ENCODE measurements around the gene OR5AU1. TPM values are rescaled to one million over a fixed set of nuclear protein-coding genes. Genes with fewer than 3 reads are reported as not detected.

The OR5AU1 gene
- polyA plus RNA-seq, 3 donors, result not detected

- Mint-ChIP-seq H3K4me1 (peaks cover 13% of the 10 kb centered on the region), H3K27ac (no peak overlapping the region), H3K36me3 (peaks cover 0 to 4% of the 10 kb centered on the region in 2 donors), H3K4me3 (no peak overlapping the region), H3K9me3 (peaks cover 0 to 2% (median 0%) of the 10 kb centered on the region in 7 donors), H3K27me3 (ENCODE audit: low read depth in 3 of 3) (peaks cover 1 to 6% (median 1%) of the 10 kb centered on the region in 3 donors)
- H3K4me1 ChIP-seq (ENCODE audit: control insufficient read depth in 1 of 2, insufficient read depth in 2 of 2, low read length in 2 of 2), result peaks cover under 1 to 3% of the 10 kb centered on the region in 2 donors
- no peak overlapping the region for H3K4me2 ChIP-seq (replicated peaks; ENCODE audit: extremely low read depth, low read length, poor library complexity, severe bottlenecking)
- intact Hi-C loops (cut with micrococcal nuclease), result no loop called here
- peaks cover 0 to 2% of the 10 kb centered on the region in 2 donors for H3K27me3 ChIP-seq (ENCODE audit: control insufficient read depth in 2 of 2, insufficient read depth in 2 of 2, low read length in 2 of 2)
- H3K79me2 ChIP-seq (ENCODE audit: insufficient read depth, low read length), result no peaks in the 10 kb centered on the region
- WGBS (ENCODE audit: insufficient coverage), result no CpG with 5 or more reads among the region's 2 CpGs
- H2AFZ ChIP-seq (ENCODE audit: insufficient read depth, low read depth, low read length, poor library complexity, severe bottlenecking), result no peak overlapping the region
- no peaks in the 10 kb centered on the region for H3K36me3 ChIP-seq (replicated peaks in 1 of 2; ENCODE audit: control insufficient read depth in 1 of 2, insufficient read depth in 2 of 2, low read length in 2 of 2)
- no peak overlapping the region for H3K27ac ChIP-seq (ENCODE audit: low read depth in 1 of 2, low read length in 2 of 2)
- peaks cover 10% of the 10 kb centered on the region for H4K20me1 ChIP-seq (ENCODE audit: insufficient read depth, low read length)
- TF ChIP-seq CTCF (IDR thresholded peaks at IDR 0.05), result no peak
- no peak overlapping the region for H3K9ac ChIP-seq (ENCODE audit: insufficient read depth, low read length, poor library complexity, severe bottlenecking)
- DNase-seq, result no peak
- no peaks in the 10 kb centered on the region for H3K9me3 ChIP-seq (replicated peaks in 1 of 2; ENCODE audit: control insufficient read depth in 1 of 2, insufficient read depth in 1 of 2, low read length in 2 of 2)
- H3K4me3 ChIP-seq (replicated peaks in 1 of 3; ENCODE audit: low read depth in 2 of 3, low read length in 3 of 3), result no peak overlapping the region
Measured at GRCh38 chr14:21197418-21198205, 41.7 kb upstream of the OR5AU1 start.

GRCh38 chr14:21194597-21194996 lies 38.7 kb upstream of the OR5AU1 start:
- H3K9me3 ChIP-seq (replicated peaks in 1 of 2; ENCODE audit: control insufficient read depth in 1 of 2, insufficient read depth in 1 of 2, low read length in 2 of 2), result no peaks in the 10 kb centered on the region
- no peak overlapping the region for H3K27ac ChIP-seq (ENCODE audit: low read depth in 1 of 2, low read length in 2 of 2)
- H3K4me1 ChIP-seq (ENCODE audit: control insufficient read depth in 1 of 2, insufficient read depth in 2 of 2, low read length in 2 of 2), result peaks cover 7 to 13% of the 10 kb centered on the region in 2 donors
- Mint-ChIP-seq H3K4me1 (peaks cover 20% of the 10 kb centered on the region), H3K4me3 (peak overlapping the region in 1 of 2 donors; percentile 7), H3K36me3 (no peaks in the 10 kb centered on the region), H3K27me3 (ENCODE audit: low read depth in 3 of 3) (peaks cover 1 to 6% (median 1%) of the 10 kb centered on the region in 3 donors), H3K9me3 (peaks cover 0 to 2% (median 0%) of the 10 kb centered on the region in 7 donors), H3K27ac (no peak overlapping the region)
- DNase-seq, result no peak
- H3K4me3 ChIP-seq (replicated peaks in 1 of 3; ENCODE audit: low read depth in 2 of 3, low read length in 3 of 3), result no peak overlapping the region
- no peaks in the 10 kb centered on the region for H3K36me3 ChIP-seq (replicated peaks in 1 of 2; ENCODE audit: control insufficient read depth in 1 of 2, insufficient read depth in 2 of 2, low read length in 2 of 2)
- no peak overlapping the region for H3K4me2 ChIP-seq (replicated peaks; ENCODE audit: extremely low read depth, low read length, poor library complexity, severe bottlenecking)
- no peak for TF ChIP-seq CTCF (IDR thresholded peaks at IDR 0.05)
- peaks cover 0 to 2% of the 10 kb centered on the region in 2 donors for H3K27me3 ChIP-seq (ENCODE audit: control insufficient read depth in 2 of 2, insufficient read depth in 2 of 2, low read length in 2 of 2)
- H4K20me1 ChIP-seq (ENCODE audit: insufficient read depth, low read length), result no peaks in the 10 kb centered on the region
- H2AFZ ChIP-seq (ENCODE audit: insufficient read depth, low read depth, low read length, poor library complexity, severe bottlenecking), result no peak overlapping the region
- no peak overlapping the region for H3K9ac ChIP-seq (ENCODE audit: insufficient read depth, low read length, poor library complexity, severe bottlenecking)
- no peaks in the 10 kb centered on the region for H3K79me2 ChIP-seq (ENCODE audit: insufficient read depth, low read length)
- intact Hi-C loops (cut with micrococcal nuclease), result no loop called here

All from CD14-positive monocyte (primary cell).